ENCODE measurements around the gene METTL27.

DNA sequence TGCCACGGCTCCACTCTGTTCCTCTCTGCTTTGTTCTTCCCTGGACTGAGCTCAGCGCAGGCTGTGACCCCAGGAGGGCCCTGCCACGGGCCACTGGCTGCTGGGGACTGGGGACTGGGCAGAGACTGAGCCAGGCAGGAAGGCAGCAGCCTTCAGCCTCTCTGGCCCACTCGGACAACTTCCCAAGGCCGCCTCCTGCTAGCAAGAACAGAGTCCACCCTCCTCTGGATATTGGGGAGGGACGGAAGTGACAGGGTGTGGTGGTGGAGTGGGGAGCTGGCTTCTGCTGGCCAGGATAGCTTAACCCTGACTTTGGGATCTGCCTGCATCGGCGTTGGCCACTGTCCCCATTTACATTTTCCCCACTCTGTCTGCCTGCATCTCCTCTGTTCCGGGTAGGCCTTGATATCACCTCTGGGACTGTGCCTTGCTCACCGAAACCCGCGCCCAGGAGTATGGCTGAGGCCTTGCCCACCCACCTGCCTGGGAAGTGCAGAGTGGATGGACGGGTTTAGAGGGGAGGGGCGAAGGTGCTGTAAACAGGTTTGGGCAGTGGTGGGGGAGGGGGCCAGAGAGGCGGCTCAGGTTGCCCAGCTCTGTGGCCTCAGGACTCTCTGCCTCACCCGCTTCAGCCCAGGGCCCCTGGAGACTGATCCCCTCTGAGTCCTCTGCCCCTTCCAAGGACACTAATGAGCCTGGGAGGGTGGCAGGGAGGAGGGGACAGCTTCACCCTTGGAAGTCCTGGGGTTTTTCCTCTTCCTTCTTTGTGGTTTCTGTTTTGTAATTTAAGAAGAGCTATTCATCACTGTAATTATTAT, 10.3 kb downstream of the METTL27 start:
- TF ChIP-seq, protein P1, sequence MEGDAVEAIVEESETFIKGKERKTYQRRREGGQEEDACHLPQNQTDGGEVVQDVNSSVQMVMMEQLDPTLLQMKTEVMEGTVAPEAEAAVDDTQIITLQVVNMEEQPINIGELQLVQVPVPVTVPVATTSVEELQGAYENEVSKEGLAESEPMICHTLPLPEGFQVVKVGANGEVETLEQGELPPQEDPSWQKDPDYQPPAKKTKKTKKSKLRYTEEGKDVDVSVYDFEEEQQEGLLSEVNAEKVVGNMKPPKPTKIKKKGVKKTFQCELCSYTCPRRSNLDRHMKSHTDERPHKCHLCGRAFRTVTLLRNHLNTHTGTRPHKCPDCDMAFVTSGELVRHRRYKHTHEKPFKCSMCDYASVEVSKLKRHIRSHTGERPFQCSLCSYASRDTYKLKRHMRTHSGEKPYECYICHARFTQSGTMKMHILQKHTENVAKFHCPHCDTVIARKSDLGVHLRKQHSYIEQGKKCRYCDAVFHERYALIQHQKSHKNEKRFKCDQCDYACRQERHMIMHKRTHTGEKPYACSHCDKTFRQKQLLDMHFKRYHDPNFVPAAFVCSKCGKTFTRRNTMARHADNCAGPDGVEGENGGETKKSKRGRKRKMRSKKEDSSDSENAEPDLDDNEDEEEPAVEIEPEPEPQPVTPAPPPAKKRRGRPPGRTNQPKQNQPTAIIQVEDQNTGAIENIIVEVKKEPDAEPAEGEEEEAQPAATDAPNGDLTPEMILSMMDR (tag by site-specific recombination; IDR thresholded peaks at IDR 0.05), result no peak
- TF ChIP-seq ZNF280C (tag by site-specific recombination; IDR thresholded peaks at IDR 0.05) (no peak), ZNF274 (IDR thresholded peaks at IDR 0.05; ENCODE audit: low read length) (no peak), ZNF274 (tag by site-specific recombination; IDR thresholded peaks at IDR 0.05; ENCODE audit: borderline replicate concordance) (no peak), REST (tag by site-specific recombination; IDR thresholded peaks at IDR 0.05) (no peak), ZNF175 (tag by site-specific recombination; IDR thresholded peaks at IDR 0.05) (no peak), TRIM28 (IDR thresholded peaks at IDR 0.05; ENCODE audit: borderline replicate concordance, low read length) (no peak), ZEB2 (tag by site-specific recombination; IDR thresholded peaks at IDR 0.05) (no peak), ZNF558 (tag by site-specific recombination; IDR thresholded peaks at IDR 0.05) (no peak), ZNF335 (tag by site-specific recombination; conservative IDR thresholded peaks at IDR 0.05) (no peak), SP2 (tag by site-specific recombination; IDR thresholded peaks at IDR 0.05) (no peak)
